Osteoblast (primary cell): ENCODE measurements around the gene UCN2. TPM values are rescaled to one million over a fixed set of nuclear protein-coding genes. Genes with fewer than 3 reads are reported as not detected.

Experiments
- DNase-seq: peaks from one replicate; pipeline ENCODE4 v3.0.0; 2011; ENCODE audit warnings: low spot score, mixed read lengths; ENCODE audit not compliant: insufficient read length; ENCODE audit errors: missing footprints
- H2AFZ ChIP-seq: 2 replicates; pipeline ENCODE4 v1.6.0; 2011; ENCODE audit warnings: mild to moderate bottlenecking, low read length
- H3K27ac ChIP-seq: 2 replicates; pipeline ENCODE4 v1.5.1; 2011; ENCODE audit warnings: mild to moderate bottlenecking, low read depth, low read length, moderate library complexity
- H3K27me3 ChIP-seq: 2 replicates; pipeline ENCODE4 v1.6.0; 2012; ENCODE audit warnings: mild to moderate bottlenecking, control low read depth, inconsistent platforms, low read length, moderate library complexity; ENCODE audit not compliant: insufficient read depth
- H3K36me3 ChIP-seq: 2 replicates; pipeline ENCODE4 v1.5.1; 2011; ENCODE audit warnings: mild to moderate bottlenecking, low read length, control low read depth, moderate library complexity; ENCODE audit not compliant: insufficient read depth
- H3K4me1 ChIP-seq: 2 replicates; pipeline ENCODE4 v1.5.1; 2011; ENCODE audit warnings: mild to moderate bottlenecking, low read length, control low read depth, moderate library complexity; ENCODE audit not compliant: insufficient read depth
- H3K4me2 ChIP-seq: 2 replicates; pipeline ENCODE4 v1.6.0; 2011; ENCODE audit warnings: mild to moderate bottlenecking, low read length; ENCODE audit not compliant: insufficient read depth
- H3K4me3 ChIP-seq: fragments of 200-600 bp; sonication (generic); 3 replicates; pipeline ENCODE4 v1.5.1; 2012; ENCODE audit warnings: mild to moderate bottlenecking, low read length, inconsistent platforms; ENCODE audit not compliant: insufficient read depth
- H3K79me2 ChIP-seq: 2 replicates; pipeline ENCODE4 v1.6.0; 2012; ENCODE audit warnings: mild to moderate bottlenecking, low read length, control low read depth, inconsistent platforms; ENCODE audit not compliant: insufficient read depth
- H3K9me3 ChIP-seq: 2 replicates; pipeline ENCODE4 v1.5.1; 2011; ENCODE audit warnings: low read depth, low read length, control low read depth
- H4K20me1 ChIP-seq: 2 replicates; pipeline ENCODE4 v1.6.0; 2012; ENCODE audit warnings: mild to moderate bottlenecking, low read length, control low read depth; ENCODE audit not compliant: insufficient read depth
- CTCF ChIP-seq: IDR thresholded peaks from 2 replicates; pipeline ENCODE4 v1.5.1; 2011; ENCODE audit warnings: mild to moderate bottlenecking, low read depth, low read length, moderate library complexity; ENCODE audit errors: extremely low read depth
- total RNA-seq: library from RNA; depleted of rRNA; stranded (reverse); fragments of >200 nt; gene quantifications from 2 replicates; pipeline ENCODE4 v1.2.3, GENCODE V29; 2012

Gene UCN2
- total RNA-seq, 1 donor: 0.72 TPM

GRCh38 chr3:48601622-48601994, 38.0 kb upstream of the UCN2 start:
- no peaks in the 10 kb centered on the region for H3K27me3 ChIP-seq
- H3K4me1 ChIP-seq: peaks cover 22% of the 10 kb centered on the region
- H3K4me2 ChIP-seq: no peak overlapping the region
- H3K4me3 ChIP-seq: no peak overlapping the region
- TF ChIP-seq CTCF: no peak
- H2AFZ ChIP-seq: no peak overlapping the region
- H3K27ac ChIP-seq: no peak overlapping the region
- peak; percentile 53 for DNase-seq
- H3K36me3 ChIP-seq: peaks cover 80% of the 10 kb centered on the region
- H3K9me3 ChIP-seq: no peaks in the 10 kb centered on the region
- H3K79me2 ChIP-seq: peaks cover 17% of the 10 kb centered on the region
- peaks cover 27% of the 10 kb centered on the region for H4K20me1 ChIP-seq

GRCh38 chr3:48600711-48601621, 37.4 kb upstream of the UCN2 start:
- no peak overlapping the region for H3K4me3 ChIP-seq
- TF ChIP-seq CTCF: no peak
- H2AFZ ChIP-seq: no peak overlapping the region
- H3K27ac ChIP-seq: no peak overlapping the region
- peak; percentile 51 for DNase-seq
- H3K9me3 ChIP-seq: no peaks in the 10 kb centered on the region
- peaks cover 24% of the 10 kb centered on the region for H3K4me1 ChIP-seq
- H3K27me3 ChIP-seq: no peaks in the 10 kb centered on the region
- H4K20me1 ChIP-seq: peaks cover 27% of the 10 kb centered on the region
- peaks cover 17% of the 10 kb centered on the region for H3K79me2 ChIP-seq
- no peak overlapping the region for H3K4me2 ChIP-seq
- H3K36me3 ChIP-seq: peaks cover 76% of the 10 kb centered on the region

- Histone ChIP-seq H3K4me1 (peaks cover 34% of the 10 kb centered on the region), H4K20me1 (peaks cover 18% of the 10 kb centered on the region), H3K4me2 (no peak overlapping the region), H3K9me3 (no peaks in the 10 kb centered on the region), H3K27ac (peak overlapping the region; percentile 88), H3K36me3 (peaks cover 63% of the 10 kb centered on the region), H3K4me3 (no peak overlapping the region), H2AFZ (no peak overlapping the region), H3K79me2 (peaks cover 5% of the 10 kb centered on the region), H3K27me3 (no peaks in the 10 kb centered on the region)
- TF ChIP-seq CTCF: no peak
- DNase-seq: peak; percentile 74
Measured at GRCh38 chr3:48599509-48600285, 36.1 kb upstream of the UCN2 start.

GRCh38 chr3:48599077-48599501, 35.5 kb upstream of the UCN2 start:
- H3K27me3 ChIP-seq: no peaks in the 10 kb centered on the region
- peak overlapping the region; percentile 88 for H3K27ac ChIP-seq
- H3K4me1 ChIP-seq: peaks cover 38% of the 10 kb centered on the region
- TF ChIP-seq CTCF: no peak
- peaks cover 57% of the 10 kb centered on the region for H3K36me3 ChIP-seq
- no peak overlapping the region for H2AFZ ChIP-seq
- no peak for DNase-seq
- H3K79me2 ChIP-seq: peaks cover 5% of the 10 kb centered on the region
- H3K9me3 ChIP-seq: no peaks in the 10 kb centered on the region
- H4K20me1 ChIP-seq: peaks cover 18% of the 10 kb centered on the region
- peak overlapping the region; percentile 69 for H3K4me2 ChIP-seq
- no peak overlapping the region for H3K4me3 ChIP-seq
